H9 (cell line): Measurements from ENCODE around the gene TIAM2. TPM values are rescaled to one million over a fixed set of nuclear protein-coding genes. Genes with fewer than 3 reads are reported as not detected.

Experiments used
- DNase-seq: peaks from one replicate; pipeline ENCODE4 v3.0.0-alpha.2; 2017
- H2AFZ ChIP-seq: one replicate; pipeline ENCODE4 v1.6.1; 2013; ENCODE audit warnings: mild to moderate bottlenecking, low read length, control low read depth, moderate library complexity
- H2AK5ac ChIP-seq: 2 replicates; pipeline ENCODE4 v1.6.1; 2013; ENCODE audit warnings: low read length, control low read depth, mixed read lengths; ENCODE audit not compliant: insufficient read length
- H2BK120ac ChIP-seq: one replicate; pipeline ENCODE4 v1.6.1; 2013; ENCODE audit warnings: low read depth, mild to moderate bottlenecking, low read length, control low read depth, inconsistent platforms; ENCODE audit not compliant: poor library complexity, severe bottlenecking
- H2BK12ac ChIP-seq: 2 replicates; pipeline ENCODE4 v1.6.1; 2013; ENCODE audit warnings: low read length, control low read depth, mixed read lengths, low read depth; ENCODE audit not compliant: insufficient read length
- H2BK15ac ChIP-seq: 2 replicates; pipeline ENCODE4 v1.6.1; 2013; ENCODE audit warnings: low read depth, low read length, control low read depth
- H2BK20ac ChIP-seq: one replicate; pipeline ENCODE4 v1.6.1; 2013; ENCODE audit warnings: low read depth, mild to moderate bottlenecking, low read length, control low read depth, inconsistent platforms; ENCODE audit not compliant: poor library complexity, severe bottlenecking
- H2BK5ac ChIP-seq: 2 replicates; pipeline ENCODE4 v1.6.1; 2013; ENCODE audit warnings: low read length, control low read depth, mixed read lengths; ENCODE audit not compliant: insufficient read length
- H3K14ac ChIP-seq: 2 replicates; pipeline ENCODE4 v1.6.1; 2013; ENCODE audit warnings: low read length, control low read depth; ENCODE audit not compliant: insufficient read depth
- H3K18ac ChIP-seq: 2 replicates; pipeline ENCODE4 v1.6.1; 2013; ENCODE audit warnings: low read depth, mild to moderate bottlenecking, mixed read lengths, low read length, control low read depth; ENCODE audit not compliant: insufficient read length
- H3K23ac ChIP-seq: 2 replicates; pipeline ENCODE4 v1.6.1; 2013; ENCODE audit warnings: low read length, control low read depth, mixed read lengths, low read depth; ENCODE audit not compliant: insufficient read length
- H3K23me2 ChIP-seq: 2 replicates; pipeline ENCODE4 v1.6.1; 2013; ENCODE audit warnings: low read depth, mild to moderate bottlenecking, mixed read lengths, low read length, control low read depth; ENCODE audit not compliant: insufficient read length, poor library complexity, severe bottlenecking
- H3K27ac ChIP-seq: 2 replicates; pipeline ENCODE4 v1.5.1; 2013; ENCODE audit warnings: low read length, control low read depth, mixed read lengths, low read depth; ENCODE audit not compliant: insufficient read length
- H3K27me3 ChIP-seq: 2 replicates; pipeline ENCODE4 v1.6.1; 2013; ENCODE audit warnings: low read length, control low read depth, inconsistent platforms; ENCODE audit not compliant: insufficient read depth
- H3K4ac ChIP-seq: 2 replicates; pipeline ENCODE4 v1.6.1; 2013; ENCODE audit warnings: low read depth, mild to moderate bottlenecking, control low read depth, inconsistent platforms, low read length, moderate library complexity
- H3K4me1 ChIP-seq: 2 replicates; pipeline ENCODE4 v1.6.1; 2013; ENCODE audit warnings: low read length, control low read depth, inconsistent platforms; ENCODE audit not compliant: insufficient read depth
- H3K4me2 ChIP-seq: 2 replicates; pipeline ENCODE4 v1.6.1; 2013; ENCODE audit warnings: low read length, control low read depth, mixed read lengths; ENCODE audit not compliant: insufficient read length, insufficient read depth
- H3K56ac ChIP-seq: 2 replicates; pipeline ENCODE4 v1.6.1; 2013; ENCODE audit warnings: low read depth, mild to moderate bottlenecking, mixed read lengths, low read length, control low read depth; ENCODE audit not compliant: insufficient read length
- H3K79me1 ChIP-seq: 2 replicates; pipeline ENCODE4 v1.6.1; 2013; ENCODE audit warnings: low read depth, mild to moderate bottlenecking, moderate library complexity, low read length, control low read depth, inconsistent platforms; ENCODE audit not compliant: insufficient read depth, poor library complexity, severe bottlenecking
- H3K79me2 ChIP-seq: 2 replicates; pipeline ENCODE4 v1.6.1; 2013; ENCODE audit warnings: low read length, control low read depth, inconsistent platforms; ENCODE audit not compliant: insufficient read depth
- H3K9ac ChIP-seq: 2 replicates; pipeline ENCODE4 v1.6.1; 2013; ENCODE audit warnings: low read length, control low read depth, mixed read lengths; ENCODE audit not compliant: insufficient read length; ENCODE audit errors: extremely low read depth
- H3K9me3 ChIP-seq: one replicate; pipeline ENCODE4 v1.6.1; 2013; ENCODE audit warnings: low read depth, low read length, inconsistent platforms; ENCODE audit not compliant: control insufficient read depth
- H3T11ph ChIP-seq: one replicate; pipeline ENCODE4 v1.6.1; 2013; ENCODE audit warnings: mild to moderate bottlenecking, low read length, control low read depth, inconsistent platforms
- H4K20me1 ChIP-seq: one replicate; pipeline ENCODE4 v1.6.1; 2013; ENCODE audit not compliant: control insufficient read depth, insufficient read length, insufficient read depth
- H4K5ac ChIP-seq: 2 replicates; pipeline ENCODE4 v1.6.1; 2013; ENCODE audit warnings: low read depth, mild to moderate bottlenecking, mixed read lengths, low read length, control low read depth; ENCODE audit not compliant: insufficient read length
- H4K8ac ChIP-seq: replicated peaks from 2 replicates; pipeline ENCODE4 v1.6.1; 2013; ENCODE audit warnings: low read length, control low read depth, mixed read lengths, low read depth; ENCODE audit not compliant: insufficient read length
- H4K91ac ChIP-seq: 2 replicates; pipeline ENCODE4 v1.6.1; 2013; ENCODE audit warnings: low read depth, mild to moderate bottlenecking, moderate library complexity, mixed read lengths, low read length, control low read depth; ENCODE audit not compliant: insufficient read length
- H3K27ac Mint-ChIP-seq, 3 experiments: 2 replicates in 2 of 3; 3 replicates in 1 of 3; pipeline ENCODE4 v1.8.0; 2020 to 2021; ENCODE audit warnings: mixed read lengths in 3 of 3, mild to moderate bottlenecking in 1 of 3, moderate library complexity in 1 of 3
- H3K27me3 Mint-ChIP-seq: 2 replicates; pipeline ENCODE4 v1.8.0; 2021; ENCODE audit warnings: low read depth, mild to moderate bottlenecking, moderate library complexity, mixed read lengths
- H3K36me3 Mint-ChIP-seq, 3 experiments: 2 replicates in 2 of 3; 3 replicates in 1 of 3; pipeline ENCODE4 v1.8.0; 2020 to 2021; ENCODE audit warnings: low read depth in 3 of 3, mixed read lengths in 3 of 3; ENCODE audit not compliant: insufficient read depth in 1 of 3
- H3K4me1 Mint-ChIP-seq, 2 experiments: 2 replicates each; pipeline ENCODE4 v1.8.0; 2020; ENCODE audit warnings: mixed read lengths in 2 of 2
- H3K4me3 Mint-ChIP-seq, 2 experiments: 2 replicates in 1 of 2; 3 replicates in 1 of 2; pipeline ENCODE4 v1.8.0; 2020 to 2021; ENCODE audit warnings: mild to moderate bottlenecking in 2 of 2, mixed read lengths in 2 of 2, moderate library complexity in 1 of 2
- H3K9me3 Mint-ChIP-seq, 2 experiments: 2 replicates in 1 of 2; 3 replicates in 1 of 2; pipeline ENCODE4 v1.8.0; 2020; ENCODE audit warnings: mild to moderate bottlenecking in 2 of 2, mixed read lengths in 2 of 2, moderate library complexity in 1 of 2
- WGBS: extraction: QIAGEN DNeasy Blood & Tissue Kit; methylation state at CpG from one replicate; pipeline ENCODE4 v1.1.7; 2013; ENCODE audit warnings: missing lambda C conversion rate, low lambda C conversion rate, mixed read lengths; ENCODE audit not compliant: insufficient read length; ENCODE audit errors: extremely low coverage; 5-methylcytosine and 5-hydroxymethylcytosine counted together
- total RNA-seq: library from RNA; stranded (reverse); gene quantifications from 2 replicates; pipeline ENCODE4 v1.2.1, GENCODE V29; 2021
- TF ChIP-seq, protein P1 (sequence below): fragments of 200-600 bp; sonication (generic); conservative IDR thresholded peaks from 3 replicates; pipeline ENCODE4 v1.8.0; 2021; ENCODE audit warnings: antibody characterized with exemption, mild to moderate bottlenecking

Gene TIAM2
- total RNA-seq, 1 experiment from 2014 or later = 6.3 TPM

DNA sequence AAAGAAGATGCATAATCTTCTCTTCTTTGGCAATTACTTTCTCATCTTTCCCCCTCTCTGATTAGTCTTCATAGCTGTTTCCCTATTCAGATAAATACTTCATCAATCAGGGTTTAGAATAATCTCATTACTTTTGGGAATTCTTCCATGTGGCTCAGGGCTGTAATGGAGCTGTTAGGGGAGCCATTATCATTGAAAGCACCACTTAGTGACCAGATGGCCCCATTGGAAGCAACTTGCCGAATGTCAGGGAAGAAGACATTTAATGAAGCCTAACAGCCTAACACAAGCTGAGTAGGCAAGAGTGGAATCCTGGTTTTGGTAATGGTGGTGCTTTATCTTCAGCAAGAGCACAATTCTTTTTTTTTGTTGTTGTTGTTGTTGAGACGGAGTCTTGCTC lies 45.0 kb downstream of the TIAM2 start:
- no peak overlapping the region for H3K27ac ChIP-seq
- no peaks in the 10 kb centered on the region for H3K23me2 ChIP-seq
- no peak overlapping the region for H3K23ac ChIP-seq
- no peaks in the 10 kb centered on the region for H3K79me1 ChIP-seq
- no peak overlapping the region for H2AK5ac ChIP-seq
- no peaks in the 10 kb centered on the region for H3K9me3 ChIP-seq
- Mint-ChIP-seq H3K9me3 (no peaks in the 10 kb centered on the region; a peak in 1 of 5 replicates), H3K4me1 (peaks cover 50 to 65% of the 10 kb centered on the region in 2 experiments), H3K27ac (peak overlapping the region; percentile 41 to 92 (median 91); a peak in 6 of 7 replicates), H3K27me3 (no peaks in the 10 kb centered on the region; the same call in 1 of the 2 replicates), H3K4me3 (no peak overlapping the region), H3K36me3 (peaks cover 0 to 1% (median 0%) of the 10 kb centered on the region in 3 experiments; a peak in 1 of 7 replicates)
- H2AFZ ChIP-seq = no peak overlapping the region
- H3T11ph ChIP-seq = no peak overlapping the region
- H3K18ac ChIP-seq = no peak overlapping the region
- WGBS = no CpG with 5 or more reads among the region's 2 CpGs
- DNase-seq = peak; percentile 36
- no peak overlapping the region for H4K91ac ChIP-seq
- H3K79me2 ChIP-seq = no peaks in the 10 kb centered on the region
- H4K20me1 ChIP-seq = no peaks in the 10 kb centered on the region
- H3K4me1 ChIP-seq = peaks cover 2% of the 10 kb centered on the region; the same call in 1 of the 2 replicates
- no peaks in the 10 kb centered on the region for H3K27me3 ChIP-seq
- H2BK120ac ChIP-seq = no peak overlapping the region
- H3K14ac ChIP-seq = no peak overlapping the region
- H4K8ac ChIP-seq = no peak overlapping the region
- no peak overlapping the region for H3K56ac ChIP-seq
- H3K4ac ChIP-seq = no peak overlapping the region
- TF ChIP-seq, protein P1, sequence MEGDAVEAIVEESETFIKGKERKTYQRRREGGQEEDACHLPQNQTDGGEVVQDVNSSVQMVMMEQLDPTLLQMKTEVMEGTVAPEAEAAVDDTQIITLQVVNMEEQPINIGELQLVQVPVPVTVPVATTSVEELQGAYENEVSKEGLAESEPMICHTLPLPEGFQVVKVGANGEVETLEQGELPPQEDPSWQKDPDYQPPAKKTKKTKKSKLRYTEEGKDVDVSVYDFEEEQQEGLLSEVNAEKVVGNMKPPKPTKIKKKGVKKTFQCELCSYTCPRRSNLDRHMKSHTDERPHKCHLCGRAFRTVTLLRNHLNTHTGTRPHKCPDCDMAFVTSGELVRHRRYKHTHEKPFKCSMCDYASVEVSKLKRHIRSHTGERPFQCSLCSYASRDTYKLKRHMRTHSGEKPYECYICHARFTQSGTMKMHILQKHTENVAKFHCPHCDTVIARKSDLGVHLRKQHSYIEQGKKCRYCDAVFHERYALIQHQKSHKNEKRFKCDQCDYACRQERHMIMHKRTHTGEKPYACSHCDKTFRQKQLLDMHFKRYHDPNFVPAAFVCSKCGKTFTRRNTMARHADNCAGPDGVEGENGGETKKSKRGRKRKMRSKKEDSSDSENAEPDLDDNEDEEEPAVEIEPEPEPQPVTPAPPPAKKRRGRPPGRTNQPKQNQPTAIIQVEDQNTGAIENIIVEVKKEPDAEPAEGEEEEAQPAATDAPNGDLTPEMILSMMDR = no peak
- no peak overlapping the region for H2BK20ac ChIP-seq
- no peak overlapping the region for H3K4me2 ChIP-seq
- H2BK15ac ChIP-seq = no peak overlapping the region
- H3K9ac ChIP-seq = no peak overlapping the region
- H4K5ac ChIP-seq = no peak overlapping the region
- no peak overlapping the region for H2BK5ac ChIP-seq
- no peak overlapping the region for H2BK12ac ChIP-seq
